GM21576 (cell line): ENCODE measurements around the gene C14orf132.

Experiments
- ATAC-seq: cut with Tn5 transposase; IDR thresholded peaks from one replicate; pipeline ENCODE4 v1.9.1; 2021; ENCODE audit warnings: mild to moderate bottlenecking, moderate library complexity; ENCODE audit not compliant: unreplicated experiment

Gene C14orf132

DNA sequence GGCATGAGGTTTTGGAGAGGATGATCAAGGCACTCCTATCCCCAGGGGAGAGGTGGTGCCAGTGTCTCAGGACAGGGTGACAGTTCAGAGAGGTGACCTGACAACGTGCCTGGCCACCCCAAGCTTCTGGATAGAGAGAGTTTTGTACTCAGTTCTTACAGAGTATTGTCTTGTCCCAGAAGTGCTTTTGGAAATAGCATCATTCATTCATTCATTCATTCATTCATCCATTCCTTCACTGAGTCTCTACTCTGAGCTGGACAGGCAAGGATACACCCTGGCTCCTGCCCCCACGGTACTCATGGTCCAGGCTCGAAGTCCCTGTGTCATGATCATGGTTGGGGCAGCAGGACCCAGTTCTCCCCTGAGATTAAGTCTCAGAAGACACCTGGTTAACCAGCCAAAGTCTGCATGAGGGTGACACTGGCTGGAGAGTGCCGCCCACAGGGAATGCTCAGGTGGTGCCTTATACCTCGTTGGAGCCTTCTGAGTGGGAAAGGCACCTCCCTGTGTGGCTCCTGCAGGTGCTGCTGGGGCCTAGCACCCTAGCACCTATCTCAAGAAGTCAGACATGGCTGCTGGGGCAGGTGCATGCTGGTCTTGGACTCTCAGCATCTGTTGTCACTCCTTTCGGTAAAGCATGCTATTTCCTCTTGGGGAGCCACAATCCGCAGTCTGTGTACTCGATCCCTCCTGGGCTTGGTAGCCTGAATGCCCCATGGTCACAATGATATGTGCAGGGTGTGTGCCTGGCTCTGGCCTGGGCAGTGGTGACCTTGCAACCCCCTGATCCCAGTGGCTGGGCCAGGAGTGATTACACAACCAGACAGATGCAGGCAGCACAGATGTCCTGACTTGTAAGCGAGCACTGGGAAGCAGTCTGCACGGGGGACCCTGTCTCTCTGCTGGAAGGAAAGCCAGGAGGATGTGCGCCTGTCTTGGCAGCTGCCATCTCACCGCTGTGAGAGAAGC lies 57.8 kb downstream of the C14orf132 start:
- ATAC-seq: no peak

DNA sequence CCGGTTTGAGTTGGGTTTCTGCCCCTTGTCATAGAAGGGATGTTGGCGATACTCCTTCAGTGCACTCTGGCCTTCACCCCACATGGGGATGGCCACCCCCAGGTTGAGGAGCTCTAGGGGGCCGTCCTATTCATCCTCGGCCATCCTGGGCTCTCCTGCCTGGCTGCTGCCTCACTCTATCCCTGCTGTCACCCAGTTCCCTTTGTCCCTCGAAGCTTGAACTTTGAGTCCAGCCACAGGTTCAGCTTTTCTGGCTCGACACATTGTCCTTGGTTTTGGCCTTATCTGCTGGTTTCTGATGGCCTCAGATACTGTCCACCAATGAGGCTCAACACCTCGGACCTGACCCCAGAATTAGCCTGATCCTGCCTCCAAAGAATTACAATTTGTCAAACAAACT lies 58.6 kb downstream of the C14orf132 start:
- ATAC-seq: no peak

DNA sequence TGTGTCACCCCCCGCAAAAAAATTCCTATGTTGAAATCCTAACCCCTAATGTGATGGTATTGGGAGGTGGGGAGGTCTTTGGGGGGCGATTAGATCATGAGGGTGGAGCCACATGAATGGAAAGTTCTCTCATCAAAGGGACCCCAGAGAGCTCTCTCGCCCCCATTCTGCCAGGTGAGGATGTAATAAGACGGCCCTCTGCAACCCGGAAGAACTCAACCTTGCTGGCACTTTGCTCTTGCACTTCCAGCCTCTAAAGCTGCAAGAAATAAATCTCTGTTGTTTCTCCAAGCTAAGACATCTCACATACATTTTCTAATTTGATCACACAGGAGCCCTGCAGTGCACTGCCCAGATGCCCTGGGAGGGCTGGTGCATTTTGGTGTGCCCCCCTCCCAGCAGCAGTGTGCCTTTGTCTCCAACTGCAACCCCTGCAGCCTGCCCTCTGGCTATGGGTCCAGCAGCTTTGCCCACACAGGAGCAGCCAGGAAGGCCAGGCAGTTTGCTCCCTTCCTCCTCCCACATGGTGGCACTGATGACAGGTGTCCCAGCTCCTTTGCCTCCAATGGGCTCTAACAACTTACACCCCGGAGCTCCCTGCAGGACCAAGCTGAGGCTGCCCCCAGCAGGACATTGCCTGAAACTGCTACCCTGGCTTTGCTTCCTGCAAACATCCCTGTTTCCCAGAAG lies 59.3 kb downstream of the C14orf132 start:
- no peak for ATAC-seq

DNA sequence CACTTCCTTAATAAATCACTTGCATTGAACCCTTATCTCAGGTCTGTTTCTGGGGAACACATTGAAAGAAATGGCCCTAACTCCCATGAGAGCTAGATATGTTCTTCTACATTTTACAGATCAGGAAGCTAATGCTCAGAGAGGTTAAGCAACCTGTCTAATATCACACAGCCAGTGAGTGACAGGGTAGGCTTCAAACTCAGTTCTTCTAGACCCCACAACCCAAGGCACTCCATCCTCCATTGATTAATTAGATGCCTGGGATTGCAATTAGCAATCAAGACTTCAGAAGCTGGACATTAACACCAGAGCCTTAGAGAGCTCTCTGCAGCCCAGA lies 59.8 kb downstream of the C14orf132 start:
- ATAC-seq: no peak

DNA sequence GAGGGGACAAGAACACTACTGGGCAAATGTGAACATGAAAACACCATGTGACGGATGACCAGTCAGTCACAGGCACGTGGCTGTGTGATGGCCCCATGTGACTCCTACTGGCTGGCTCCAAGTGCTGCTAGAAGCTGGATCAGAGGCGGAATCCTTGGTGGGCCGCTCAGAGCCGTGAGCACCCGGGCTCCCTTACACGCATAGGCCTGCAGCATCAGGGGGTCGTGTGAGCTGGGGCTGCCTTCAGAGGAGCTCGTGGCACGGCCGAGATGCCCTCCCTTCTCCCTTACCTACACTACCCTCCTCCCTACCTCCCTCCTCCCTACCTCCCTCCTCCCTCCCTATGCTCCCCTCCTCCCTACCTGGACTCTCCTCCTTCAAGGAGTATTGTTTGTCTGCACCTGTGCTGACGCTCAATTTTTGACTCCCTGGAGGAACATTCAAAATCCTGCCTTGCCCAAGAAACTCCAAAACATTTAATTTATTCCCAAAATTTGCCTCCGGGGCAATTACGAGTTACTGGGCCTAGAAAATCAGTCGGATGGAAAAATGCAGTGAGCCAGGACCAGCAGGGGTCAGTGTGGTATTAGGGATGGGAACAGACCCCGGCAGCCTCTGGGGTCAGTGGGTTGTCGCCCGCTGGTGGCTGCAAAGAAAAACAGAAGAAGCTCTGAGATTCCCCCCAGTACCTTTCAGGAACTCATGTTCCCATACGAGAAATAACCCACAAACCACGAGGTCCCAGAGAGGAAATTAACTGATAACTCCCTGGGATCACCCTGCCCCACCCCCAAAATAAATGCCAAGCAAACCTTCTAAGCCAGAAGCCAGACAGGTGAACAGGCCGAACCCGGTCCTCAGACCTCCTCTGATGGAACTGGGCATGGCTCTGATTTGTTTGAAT lies 61.3 kb downstream of the C14orf132 start:
- no peak for ATAC-seq

DNA sequence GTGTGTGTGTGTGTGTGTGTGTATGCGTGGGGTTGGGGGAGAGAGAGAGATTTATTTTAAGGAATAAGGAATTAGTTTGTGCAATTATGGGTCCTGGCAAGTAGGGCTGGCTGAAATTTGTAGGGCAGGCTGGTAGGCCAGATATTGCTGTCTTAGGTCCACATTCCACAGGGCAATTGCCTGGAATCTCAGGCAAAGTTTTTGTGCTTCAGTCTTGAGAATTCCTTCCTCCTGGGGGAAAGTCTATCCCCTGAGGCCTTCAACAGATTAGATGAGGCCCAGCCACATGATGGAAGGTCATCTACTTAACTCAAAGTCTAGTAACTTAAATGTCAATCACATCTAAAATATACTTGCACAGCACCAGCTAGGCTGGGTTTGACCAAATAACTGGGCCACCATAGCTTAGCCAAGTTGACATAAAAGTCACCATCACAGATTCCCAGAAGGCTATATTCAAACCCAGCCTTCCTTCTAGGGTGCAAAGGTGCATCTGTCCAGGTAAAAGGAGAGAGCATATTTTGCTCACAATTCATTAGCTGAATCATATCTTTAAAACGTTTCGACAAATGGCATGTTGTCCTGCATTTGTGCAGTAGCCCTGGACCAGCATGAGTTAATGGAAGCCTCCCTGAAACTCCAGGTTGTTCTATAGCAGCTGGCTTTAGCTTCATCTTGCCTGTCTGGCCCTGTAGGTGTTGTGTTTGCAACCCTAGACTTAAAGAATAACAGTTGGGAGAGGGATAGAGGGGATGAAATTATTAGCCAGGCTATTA lies 63.1 kb downstream of the C14orf132 start:
- ATAC-seq: no peak

DNA sequence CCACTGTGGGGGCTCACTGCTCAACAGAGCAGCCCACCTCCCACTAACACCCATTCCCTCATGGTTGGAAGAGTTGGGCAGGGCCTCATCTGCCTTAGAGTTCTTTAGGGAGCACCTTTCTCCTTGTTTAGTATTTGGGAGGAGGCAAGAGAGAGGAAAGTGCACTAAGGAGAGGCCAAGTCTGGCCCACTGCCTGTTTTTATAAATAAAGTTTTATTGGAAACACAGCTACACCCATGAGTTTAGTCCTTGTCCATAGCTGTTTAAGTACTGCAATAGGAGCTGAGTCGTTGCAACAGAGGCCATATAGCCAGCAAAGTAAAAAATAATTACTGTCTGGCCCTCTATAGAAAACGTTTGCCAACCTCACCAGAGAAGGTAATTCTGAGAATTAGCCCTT lies 63.9 kb downstream of the C14orf132 start:
- ATAC-seq: no peak

DNA sequence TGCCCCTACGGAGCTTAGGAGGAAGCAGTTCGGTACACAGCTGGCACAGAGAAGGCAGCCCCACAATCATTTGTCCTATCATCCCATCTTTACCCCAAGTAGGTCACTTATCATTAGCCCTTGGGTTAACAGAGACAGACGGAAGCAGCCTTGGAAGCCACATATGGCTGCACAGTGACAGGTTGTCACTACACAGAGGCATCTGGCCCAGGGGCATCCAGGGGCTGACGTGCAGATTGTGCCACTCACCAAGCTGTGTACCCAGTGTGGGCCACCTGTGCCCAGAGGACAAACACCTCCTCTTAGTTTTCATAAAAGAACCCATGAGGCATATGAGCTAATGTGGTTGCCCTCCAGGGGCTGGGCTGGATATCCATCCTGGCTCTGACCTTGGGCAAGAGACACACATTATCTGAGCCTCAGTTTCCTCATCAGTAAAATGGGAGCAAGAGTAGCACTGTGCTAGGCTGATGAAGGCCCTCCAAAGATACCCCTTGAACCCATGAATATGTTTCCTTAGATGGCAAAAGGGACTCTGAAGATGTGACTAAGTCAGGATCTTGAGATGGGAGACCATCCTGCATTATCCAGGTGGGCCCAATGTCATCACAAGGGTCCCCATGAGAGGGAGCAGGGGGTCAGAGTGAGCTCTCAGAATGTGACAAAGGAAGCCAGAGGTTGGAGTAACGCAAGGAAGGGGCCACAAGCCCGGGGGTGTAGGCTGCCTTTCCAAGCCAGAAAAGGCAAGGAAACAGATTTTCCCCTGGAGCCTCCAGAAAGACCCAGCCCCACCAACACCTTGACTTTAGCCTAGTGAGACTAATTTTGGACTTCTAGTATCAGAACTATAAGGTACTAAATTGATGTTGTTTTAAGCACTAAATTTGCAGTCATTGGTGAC lies 64.6 kb downstream of the C14orf132 start:
- no peak for ATAC-seq

DNA sequence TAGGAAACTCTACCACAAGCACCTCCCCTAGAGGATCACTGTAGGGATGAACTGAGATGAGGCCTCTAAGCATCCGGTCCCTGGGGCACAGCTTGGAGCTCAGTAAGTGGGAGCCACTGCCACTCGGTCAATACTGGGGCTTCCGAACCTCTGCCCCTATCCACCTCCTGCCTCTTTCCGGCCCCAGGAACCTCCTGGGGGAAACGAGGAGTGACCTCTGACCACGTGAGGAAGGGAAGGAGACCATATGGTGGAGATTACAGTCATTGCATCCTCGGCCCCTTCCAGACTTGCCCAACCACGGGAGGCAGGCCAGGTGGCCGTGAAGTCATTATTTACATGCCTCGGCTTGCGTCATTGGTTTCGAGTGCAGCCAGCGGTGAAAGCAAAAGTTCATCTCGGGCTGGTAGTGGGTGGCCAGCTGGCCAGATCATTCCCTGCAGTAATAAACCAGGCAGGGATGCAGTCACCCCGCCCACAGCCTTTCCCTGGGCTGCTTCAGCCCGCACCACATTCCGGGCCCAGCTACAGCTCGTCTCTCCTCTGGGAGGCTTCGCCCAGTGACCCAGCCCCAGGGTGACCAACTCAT lies 65.4 kb downstream of the C14orf132 start:
- ATAC-seq: no peak

DNA sequence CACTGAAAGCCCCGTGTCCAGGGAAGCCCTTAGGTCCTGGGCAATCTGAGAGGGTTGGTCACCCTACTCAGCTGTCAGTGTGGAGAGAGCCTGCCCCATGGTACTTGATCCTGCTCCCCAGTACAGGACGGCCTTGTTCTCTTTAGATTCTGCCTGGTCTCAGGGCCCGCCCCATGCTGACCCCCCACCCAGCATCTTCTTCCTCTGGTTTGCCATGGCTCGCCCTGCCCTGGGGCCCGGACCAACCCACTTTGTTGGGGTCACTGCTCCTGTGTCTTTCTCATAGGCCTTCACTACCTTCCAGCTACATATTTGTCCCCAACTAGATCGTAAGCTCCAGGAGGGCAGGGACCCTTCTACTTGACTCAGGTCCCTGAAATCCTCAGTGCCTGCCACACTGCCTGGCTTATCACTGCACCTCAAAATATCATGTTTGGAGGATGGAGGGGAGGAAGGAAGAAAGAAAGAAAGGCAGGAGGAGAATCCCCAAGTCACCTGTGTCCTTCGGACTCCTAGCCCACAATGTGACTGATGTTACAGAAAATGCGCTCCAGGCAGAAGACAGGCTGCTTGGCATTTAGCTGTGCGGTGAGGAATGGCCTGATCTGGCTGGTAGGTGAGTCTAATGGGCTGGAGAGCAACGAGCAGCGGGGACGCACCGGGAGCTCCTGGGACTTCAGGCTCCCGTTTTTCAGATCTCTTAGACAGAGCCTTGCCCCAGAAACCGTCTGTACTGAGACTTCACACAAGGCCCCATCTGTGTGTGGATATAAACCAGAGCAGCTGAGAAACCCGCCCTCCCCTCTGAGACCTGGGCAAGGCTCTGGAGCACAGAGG lies 66.1 kb downstream of the C14orf132 start:
- ATAC-seq: no peak

DNA sequence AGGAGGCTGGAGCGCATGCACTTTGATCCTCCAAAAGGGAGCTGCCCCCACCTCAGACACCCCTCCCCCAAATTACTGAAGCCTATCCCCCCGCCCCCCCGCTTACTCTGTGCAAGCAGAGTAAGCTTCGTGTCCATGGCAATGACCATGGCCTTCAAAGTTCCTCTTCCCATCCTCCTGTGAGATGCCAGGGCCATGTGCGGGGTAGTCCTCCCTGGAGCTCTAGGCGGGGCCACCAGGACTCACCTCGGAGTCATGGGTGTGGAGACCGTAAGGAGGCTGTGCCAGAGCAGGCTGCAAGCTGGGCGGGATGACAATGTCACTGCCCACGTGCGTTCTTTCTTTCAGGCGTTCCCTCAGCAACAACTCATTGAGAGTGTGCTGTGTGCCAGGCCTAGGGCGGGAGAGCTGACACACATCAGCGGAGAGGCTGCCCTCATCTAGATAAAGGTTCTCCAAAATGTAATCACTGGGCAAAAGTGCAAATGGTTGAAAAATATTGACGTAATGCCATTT lies 66.8 kb downstream of the C14orf132 start:
- no peak for ATAC-seq

DNA sequence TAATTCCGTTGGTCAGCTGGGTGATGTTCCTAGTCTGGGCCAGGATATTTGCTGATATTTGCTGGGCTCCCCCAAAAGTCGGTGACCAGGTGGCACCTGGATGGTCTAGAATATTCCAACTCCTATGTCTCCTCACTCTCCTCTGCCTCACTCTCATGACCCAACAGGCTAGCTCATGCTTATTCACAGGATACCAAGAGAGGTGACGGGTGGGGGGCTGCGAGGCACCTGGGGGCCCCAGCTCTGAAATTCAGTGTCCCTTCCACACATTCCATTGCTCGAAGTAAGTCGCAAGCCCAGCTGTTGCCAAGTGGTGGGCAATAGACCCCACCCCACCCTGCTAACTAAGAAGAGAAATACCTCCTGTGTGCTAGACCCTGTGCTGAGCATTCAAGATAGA lies 67.7 kb downstream of the C14orf132 start:
- ATAC-seq: no peak

DNA sequence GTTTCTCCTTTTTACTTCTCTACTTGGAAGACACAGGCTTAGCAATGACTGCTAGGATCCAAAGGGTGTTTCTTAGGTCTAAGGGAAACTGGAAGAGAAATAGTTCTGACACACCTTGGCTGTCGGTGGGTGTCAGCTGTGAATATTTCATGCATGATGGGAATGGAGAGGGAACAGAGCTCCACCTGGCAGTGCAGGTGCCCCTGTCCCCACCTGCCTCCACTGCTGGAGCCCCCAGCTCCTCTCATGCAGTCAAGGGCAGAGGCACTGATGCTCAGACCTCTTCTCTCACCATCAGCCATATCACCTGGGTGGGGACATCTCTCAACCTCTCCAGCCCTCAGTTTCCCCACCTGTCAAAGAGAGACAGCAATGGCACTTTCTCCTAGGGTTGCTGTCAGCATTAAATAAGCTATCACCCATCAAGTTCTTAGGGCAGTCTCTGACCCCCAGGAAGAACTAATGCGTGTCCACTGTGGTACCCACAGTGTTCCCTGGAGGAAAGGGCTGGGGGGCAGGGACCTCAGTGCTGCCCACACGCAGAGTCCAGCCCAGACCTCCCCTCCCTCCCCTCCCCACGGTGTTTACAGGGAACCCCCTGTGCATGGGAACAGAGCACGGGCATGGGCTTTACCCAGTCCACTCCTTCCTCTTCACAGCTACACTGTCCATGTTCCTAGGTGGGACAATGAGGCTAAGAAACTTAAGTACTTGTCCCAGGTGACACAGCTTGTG lies 69.1 kb downstream of the C14orf132 start:
- ATAC-seq: no peak

DNA sequence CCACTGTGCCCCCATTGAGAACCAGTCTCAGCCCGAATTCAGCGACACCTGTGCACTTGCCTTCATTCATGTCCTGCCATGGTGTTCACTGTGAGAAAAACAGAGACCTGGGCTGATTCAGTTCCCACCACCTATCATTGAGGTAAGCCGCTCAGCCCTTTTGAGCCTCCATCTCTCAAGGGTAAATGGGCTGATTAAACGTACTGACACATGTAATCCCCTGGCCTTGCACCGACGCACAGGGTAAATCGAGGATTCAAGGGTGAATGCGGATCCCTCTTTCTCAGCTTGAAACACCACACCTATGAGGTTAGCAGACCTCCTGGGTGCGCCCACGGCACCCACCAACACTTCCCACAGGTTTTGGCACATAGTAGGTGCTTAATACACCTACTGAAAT lies 69.7 kb downstream of the C14orf132 start:
- no peak for ATAC-seq

DNA sequence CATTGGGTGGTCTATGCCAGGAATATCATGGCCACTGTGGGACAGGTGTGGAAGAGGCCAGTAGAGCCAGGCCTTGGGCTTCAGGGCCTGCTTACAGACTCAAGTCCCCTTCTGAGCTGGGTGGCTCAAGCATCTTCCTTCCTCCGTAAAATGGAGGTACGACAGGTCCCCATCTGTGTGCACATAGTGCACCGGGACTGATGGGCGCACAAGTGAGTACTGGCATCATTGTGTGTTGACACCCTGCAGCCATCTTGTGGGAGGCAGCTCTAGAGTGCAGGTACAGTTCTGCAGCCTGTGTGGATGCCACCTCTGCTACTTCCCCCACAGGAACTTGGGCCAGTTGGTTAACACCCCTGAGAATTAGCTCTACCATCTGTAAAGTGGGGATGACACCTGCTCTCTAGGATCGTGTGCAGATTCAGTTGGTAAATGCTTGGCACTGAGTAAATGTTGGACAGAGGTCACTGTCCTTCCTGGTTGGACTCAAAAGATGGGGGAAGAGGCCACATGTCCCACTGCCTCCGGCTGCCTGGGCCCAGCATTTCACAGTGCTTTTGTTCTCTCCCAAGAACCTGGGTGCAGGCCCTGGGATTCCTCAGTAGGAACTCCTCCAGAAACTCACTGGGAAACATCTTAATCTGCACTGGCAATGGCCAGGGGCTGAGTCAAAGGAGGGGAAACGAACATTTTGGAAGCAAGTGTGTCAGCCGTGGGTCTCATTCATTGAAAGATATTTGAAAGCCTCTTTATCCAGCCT lies 70.6 kb downstream of the C14orf132 start:
- no peak for ATAC-seq

DNA sequence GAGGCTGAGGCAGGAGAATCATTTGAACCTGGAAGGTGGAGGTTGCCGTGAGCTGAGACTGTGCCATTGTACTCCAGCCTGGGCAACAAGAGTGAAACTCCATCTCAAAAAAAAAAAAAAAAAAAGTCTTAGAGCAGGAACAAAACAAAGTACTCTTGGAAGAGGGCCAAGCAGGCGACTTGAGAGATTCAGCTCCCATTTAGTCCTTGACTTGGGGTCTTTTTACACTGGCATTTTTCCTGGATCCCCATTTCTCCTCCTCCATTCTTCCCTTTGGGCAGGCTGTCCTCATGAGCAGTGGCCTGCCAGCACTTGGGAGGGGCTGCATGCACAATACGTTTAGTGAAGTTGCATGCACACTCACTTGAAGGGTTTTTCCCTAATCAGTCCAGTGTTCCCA lies 72.9 kb downstream of the C14orf132 start:
- no peak for ATAC-seq

DNA sequence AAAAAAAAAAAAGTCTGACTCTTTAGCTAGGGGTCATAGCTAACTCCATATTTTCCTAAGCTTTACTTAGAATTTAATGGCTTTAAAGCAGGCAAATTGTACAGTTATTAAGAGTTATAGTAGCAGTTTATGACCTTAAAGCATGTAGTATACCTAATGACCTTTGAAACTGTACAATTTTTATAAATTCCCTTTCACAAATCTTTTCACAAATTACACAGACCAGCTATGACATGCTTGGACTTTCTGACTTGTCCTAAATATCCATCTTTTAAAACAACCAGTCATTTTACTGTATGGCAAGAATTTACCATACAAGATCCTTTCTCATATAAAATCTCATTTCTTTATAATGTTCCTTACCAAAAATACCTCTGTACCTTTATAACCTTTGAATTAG lies 74.8 kb downstream of the C14orf132 start:
- no peak for ATAC-seq
